ENCODE results near the gene MON2. TPM values are rescaled to one million over a fixed set of nuclear protein-coding genes. Genes with fewer than 3 reads are reported as not detected.

Gene MON2
- total and polyA plus RNA-seq, 2 of the 13 experiments (the other 11 are each of a cell fraction or from before 2014, with no cell fraction given): 10.5 to 24.8 TPM

GRCh38 chr12:62637679-62638078 lies 171.1 kb downstream of the MON2 start:
- H3K27ac ChIP-seq (ENCODE audit: extremely low read length, insufficient read depth, low read length): no peak overlapping the region
- 63% methylated on average over 1 of the region's 5 CpGs for WGBS (ENCODE audit: low lambda C conversion rate)
- H3K9me3 ChIP-seq (ENCODE audit: low read length): no peaks in the 10 kb centered on the region
- H2AFZ ChIP-seq (ENCODE audit: low read length): no peak overlapping the region
- POLR2A ChIA-PET: interaction anchor here (1.5 kb wide), 1 partner anchor 35 kb away, joined by 4 read pairs; no protein-coding TSS in a partner anchor
- H3K4me1 ChIP-seq (ENCODE audit: insufficient read depth, low read length): peaks cover 62% of the 10 kb centered on the region
- H3K9ac ChIP-seq (ENCODE audit: insufficient read depth, low read depth, low read length): no peak overlapping the region
- H3K36me3 ChIP-seq (replicated peaks in 1 of 2; ENCODE audit: control insufficient read depth in 1 of 2, insufficient read depth in 2 of 2, low read length in 2 of 2): no peaks in the 10 kb centered on the region
- H3K4me3 ChIP-seq (replicated peaks in 1 of 3; ENCODE audit: insufficient read depth in 1 of 3, low read depth in 2 of 3, low read length in 3 of 3): no peak overlapping the region
- FAIRE-seq (no peak), ATAC-seq (no peak), DNase-seq (ENCODE audit: low spot score) (no peak)
- H3K4me2 ChIP-seq (ENCODE audit: low read depth, low read length): no peak overlapping the region
- CTCF ChIA-PET (ENCODE audit: low intra/inter-chr PET ratio, low total read pairs): no interaction called here
- H3K27me3 ChIP-seq (ENCODE audit: control insufficient read depth in 1 of 2, insufficient read depth in 2 of 2, low read length in 2 of 2): no peaks in the 10 kb centered on the region
- TF ChIP-seq KLF9 (CRISPR knock-in tag; IDR thresholded peaks at IDR 0.05; ENCODE audit: low read depth): no peak
- no peak for TF ChIP-seq STAT5B (CRISPR knock-in tag; IDR thresholded peaks at IDR 0.05)
- no peak for TF ChIP-seq TCF12 (IDR thresholded peaks at IDR 0.05)
- TF ChIP-seq TCF12 (CRISPR knock-in tag; IDR thresholded peaks at IDR 0.05): no peak
- TF ChIP-seq ZNF75D (CRISPR knock-in tag; IDR thresholded peaks at IDR 0.05; ENCODE audit: borderline replicate concordance): no peak
- no peak for TF ChIP-seq NFAT5 (CRISPR knock-in tag; IDR thresholded peaks at IDR 0.05)
- no peak for TF ChIP-seq MAFF (IDR thresholded peaks at IDR 0.05; ENCODE audit: low read depth, low read length)
- no peak for TF ChIP-seq DRAP1 (CRISPR knock-in tag; IDR thresholded peaks at IDR 0.05)
- TF ChIP-seq PTBP1 (IDR thresholded peaks at IDR 0.05; ENCODE audit: low read depth, low read length, poor library complexity, severe bottlenecking): no peak
- H4K20me1 ChIP-seq (ENCODE audit: insufficient read depth, low read length): no peaks in the 10 kb centered on the region
- in situ Hi-C loops (cut with HindIII; ENCODE audit: extremely low pct_ligation_motif_present, low pct_unique_long_range_greater_than_20kb) (no loop called here), intact Hi-C loops (cut with micrococcal nuclease; ENCODE audit: unreplicated experiment) (no loop called here)
- no TSS peak for BruUV-seq (replicated peaks)
- no peaks in the 10 kb centered on the region for H3K79me2 ChIP-seq (ENCODE audit: insufficient read depth, low read length)
